Erythroblast (primary cell): ENCODE results near the gene PCNX4.

Experiments
- GATA1 ChIP-seq: IDR thresholded peaks from 2 replicates; pipeline ENCODE4 v1.6.1; 2011; ENCODE audit warnings: low read depth, mild to moderate bottlenecking, control low read depth, low read length, moderate library complexity
- POLR2A ChIP-seq: IDR thresholded peaks from 2 replicates; pipeline ENCODE4 v1.6.1; 2011; ENCODE audit warnings: mild to moderate bottlenecking, low read length

DNA sequence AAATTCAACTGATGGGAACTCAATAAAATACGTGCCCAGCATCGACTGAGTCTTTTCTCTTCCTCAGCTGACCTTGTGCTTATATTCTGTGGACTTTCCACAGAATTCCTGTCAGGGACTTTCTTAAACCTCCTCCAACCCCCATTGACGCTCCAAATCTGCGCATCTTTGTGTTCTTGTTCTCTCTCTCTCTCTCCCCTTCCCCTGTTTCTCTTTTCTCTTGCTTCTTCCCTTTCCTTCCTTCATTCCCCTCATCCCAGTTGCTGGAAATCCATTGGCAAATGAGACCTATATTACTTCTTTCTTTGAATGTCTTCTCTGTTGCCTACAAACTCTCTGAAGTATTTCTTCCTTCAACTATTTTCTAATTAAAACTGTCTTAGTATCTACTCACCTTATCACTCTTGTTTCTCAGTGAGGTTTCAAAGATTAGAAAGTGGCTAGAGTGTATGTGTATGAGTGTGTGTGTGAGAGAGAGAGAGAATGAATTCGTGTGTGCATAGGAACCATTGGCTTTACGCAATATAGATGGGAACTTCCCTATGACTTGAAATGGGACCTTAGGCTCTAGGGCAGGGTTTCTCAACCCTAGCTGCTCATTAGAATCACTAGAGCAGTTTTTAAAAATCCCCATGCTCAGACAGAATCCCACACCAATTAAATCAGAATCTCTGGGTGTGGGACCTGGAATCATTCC is 115.3 kb downstream of the PCNX4 start:
- TF ChIP-seq POLR2A: no peak
- TF ChIP-seq GATA1: no peak
